Gastrocnemius medialis (tissue), 4 donors: Measurements from ENCODE around the gene CRKL. TPM values are rescaled to one million over a fixed set of nuclear protein-coding genes. Genes with fewer than 3 reads are reported as not detected.

Source experiments
- ATAC-seq, 2 donors: fragments of 150-250 bp; one replicate each; pipeline ENCODE4 v1.9.1; 2016
- DNase-seq, 2 donors: peaks; one replicate each; pipeline ENCODE4 v3.0.0-alpha.2; 2019
- H3K27ac ChIP-seq, 4 donors: fragments of 200-600 bp; sonication (generic); 1 replicate in 1 of 4; 2 replicates in 3 of 4; pipeline ENCODE4 v1.5.1; 2016 to 2018; ENCODE audit warnings: mild to moderate bottlenecking in 2 of 4, moderate library complexity in 1 of 4
- H3K27me3 ChIP-seq, 3 donors: fragments of 200-600 bp; sonication (generic) in 2 of 3; 1 replicate in 1 of 3; 2 replicates in 2 of 3; pipeline versions ENCODE4 v1.5.1 to v1.6.0; 2016 to 2019; ENCODE audit warnings: mild to moderate bottlenecking in 1 of 3, moderate library complexity in 1 of 3
- H3K36me3 ChIP-seq, 2 donors: fragments of 200-600 bp; sonication (generic) in 1 of 2; one replicate each; pipeline ENCODE4 v1.5.1; 2017 to 2018
- H3K4me1 ChIP-seq, 2 donors: fragments of 200-600 bp; sonication (generic) in 1 of 2; one replicate each; pipeline ENCODE4 v1.5.1; 2016 to 2017; ENCODE audit warnings: mild to moderate bottlenecking in 2 of 2
- H3K4me3 ChIP-seq, 4 donors: fragments of 200-600 bp; sonication (generic) in 3 of 4; 1 replicate in 1 of 4; 2 replicates in 3 of 4; pipeline ENCODE4 v1.5.1; 2016 to 2019; ENCODE audit warnings: mild to moderate bottlenecking in 2 of 4
- H3K9me3 ChIP-seq, 3 donors: fragments of 200-600 bp; sonication (generic) in 2 of 3; 1 replicate in 1 of 3; 2 replicates in 2 of 3; pipeline ENCODE4 v1.5.1; 2016 to 2019
- POLR2A ChIP-seq, 2 donors: fragments of 450-650 bp; IDR thresholded peaks; one replicate each; pipeline ENCODE4 v1.6.1; 2017; ENCODE audit warnings: antibody characterized with exemption in 2 of 2, mild to moderate bottlenecking in 2 of 2, moderate library complexity in 2 of 2
- in situ Hi-C, 4 donors: fragments of 200-750 bp; cut with MboI; loops; one replicate each; pipeline versions ENCODE4 v1.15.0 to v1.8.0; 2017; ENCODE audit warnings: low sequenced_read_pairs in 4 of 4
- intact Hi-C: fragments of 100-400 bp; cut with DNase I; formaldehyde crosslinking; loops from one replicate; pipeline ENCODE4 v1.15.1; 2023; ENCODE audit warnings: low total_unique reads
- total RNA-seq, 4 donors: library from RNA; depleted of rRNA; stranded (reverse); fragments of >200 nt; gene quantifications; one replicate each; pipeline versions ENCODE4 v1.1.0 to v1.2.3, GENCODE V29; 2016
- TF ChIP-seq, protein P1 (sequence below), 5 experiments: fragments of 450-650 bp in 3 of 5; fragments of 200-600 bp in 2 of 5; sonication (generic) in 2 of 5; IDR thresholded peaks in 4 of 5; conservative IDR thresholded peaks in 1 of 5; 1 replicate in 4 of 5; 2 replicates in 1 of 5; pipeline ENCODE4 v1.5.1; 2016 to 2019; ENCODE audit warnings: antibody characterized with exemption in 5 of 5, mild to moderate bottlenecking in 3 of 5, moderate library complexity in 3 of 5

CRKL gene
- total RNA-seq, 4 donors from 2014 or later, result 73.3 to 109 (median 84.7) TPM

DNA sequence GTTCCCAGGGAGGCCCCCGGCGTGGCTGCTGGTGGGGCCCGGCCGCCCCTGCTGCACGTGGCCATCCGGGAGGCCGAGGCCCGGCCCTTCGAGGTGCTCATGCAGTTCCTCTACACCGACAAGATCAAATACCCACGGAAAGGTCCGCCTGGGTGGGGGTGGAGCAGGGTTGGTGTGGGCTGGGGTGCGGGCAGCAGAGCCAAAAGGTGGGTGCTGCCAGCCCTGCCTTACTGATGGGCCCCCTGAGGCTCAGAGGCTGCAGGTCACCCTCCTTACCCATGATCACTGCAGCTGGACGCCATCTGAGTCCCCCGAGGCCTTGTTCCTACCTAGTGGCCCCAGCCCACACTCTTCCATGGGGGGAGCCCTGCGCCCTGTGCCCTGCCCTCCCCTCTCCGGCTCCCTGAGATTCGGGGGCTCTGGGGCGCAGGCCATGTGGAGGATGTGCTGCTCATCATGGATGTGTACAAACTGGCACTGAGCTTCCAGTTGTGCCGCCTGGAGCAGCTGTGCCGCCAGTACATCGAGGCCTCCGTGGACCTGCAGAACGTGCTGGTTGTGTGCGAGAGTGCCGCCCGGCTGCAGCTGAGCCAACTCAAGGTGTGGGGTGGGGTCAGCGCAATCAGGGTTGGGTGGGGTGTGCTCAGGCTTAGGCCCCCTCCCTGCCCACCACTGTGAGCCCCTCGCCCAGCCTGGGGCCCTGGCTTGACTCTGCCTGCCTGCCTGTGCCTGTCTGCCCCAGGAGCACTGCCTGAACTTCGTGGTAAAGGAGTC is 77.1 kb downstream of the CRKL start:
- intact Hi-C loops, result no loop called here
- H3K36me3 ChIP-seq, result peaks cover 0 to 73% of the 10 kb centered on the region in 2 donors
- ATAC-seq (no peak), DNase-seq (no peak)
- in situ Hi-C loops, result no loop called here
- no peak overlapping the region for H3K4me3 ChIP-seq
- no peaks in the 10 kb centered on the region for H3K4me1 ChIP-seq
- H3K27ac ChIP-seq, result no peak overlapping the region
- H3K9me3 ChIP-seq, result no peaks in the 10 kb centered on the region
- TF ChIP-seq, protein P1, sequence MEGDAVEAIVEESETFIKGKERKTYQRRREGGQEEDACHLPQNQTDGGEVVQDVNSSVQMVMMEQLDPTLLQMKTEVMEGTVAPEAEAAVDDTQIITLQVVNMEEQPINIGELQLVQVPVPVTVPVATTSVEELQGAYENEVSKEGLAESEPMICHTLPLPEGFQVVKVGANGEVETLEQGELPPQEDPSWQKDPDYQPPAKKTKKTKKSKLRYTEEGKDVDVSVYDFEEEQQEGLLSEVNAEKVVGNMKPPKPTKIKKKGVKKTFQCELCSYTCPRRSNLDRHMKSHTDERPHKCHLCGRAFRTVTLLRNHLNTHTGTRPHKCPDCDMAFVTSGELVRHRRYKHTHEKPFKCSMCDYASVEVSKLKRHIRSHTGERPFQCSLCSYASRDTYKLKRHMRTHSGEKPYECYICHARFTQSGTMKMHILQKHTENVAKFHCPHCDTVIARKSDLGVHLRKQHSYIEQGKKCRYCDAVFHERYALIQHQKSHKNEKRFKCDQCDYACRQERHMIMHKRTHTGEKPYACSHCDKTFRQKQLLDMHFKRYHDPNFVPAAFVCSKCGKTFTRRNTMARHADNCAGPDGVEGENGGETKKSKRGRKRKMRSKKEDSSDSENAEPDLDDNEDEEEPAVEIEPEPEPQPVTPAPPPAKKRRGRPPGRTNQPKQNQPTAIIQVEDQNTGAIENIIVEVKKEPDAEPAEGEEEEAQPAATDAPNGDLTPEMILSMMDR (IDR thresholded peaks at IDR 0.05 in 4 of 5, conservative IDR thresholded peaks at IDR 0.05 in 1 of 5), result no peak
- no peak for TF ChIP-seq POLR2A (IDR thresholded peaks at IDR 0.05)
- no peaks in the 10 kb centered on the region for H3K27me3 ChIP-seq

DNA sequence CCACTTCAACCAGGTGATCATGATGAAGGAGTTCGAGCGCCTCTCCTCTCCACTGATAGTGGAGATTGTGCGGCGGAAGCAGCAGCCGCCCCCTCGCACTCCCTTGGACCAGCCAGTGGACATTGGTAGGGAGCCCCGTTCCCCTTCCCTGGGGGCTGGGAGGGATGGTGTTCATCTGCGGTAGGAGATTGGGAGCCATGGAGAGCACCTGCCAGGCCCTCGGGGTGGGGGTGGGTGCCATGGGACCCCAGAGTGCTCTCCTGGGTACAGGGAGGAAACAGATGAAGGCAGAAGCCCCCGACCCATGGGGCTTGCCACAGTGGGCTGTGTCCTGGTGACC is 77.7 kb downstream of the CRKL start:
- DNase-seq, result no peak
- in situ Hi-C loops, result no loop called here
- no peak for TF ChIP-seq POLR2A (IDR thresholded peaks at IDR 0.05)
- TF ChIP-seq, protein P1 (IDR thresholded peaks at IDR 0.05 in 4 of 5, conservative IDR thresholded peaks at IDR 0.05 in 1 of 5), result no peak
- Histone ChIP-seq H3K9me3 (no peaks in the 10 kb centered on the region), H3K27me3 (no peaks in the 10 kb centered on the region), H3K36me3 (peaks cover 0 to 78% of the 10 kb centered on the region in 2 donors), H3K27ac (no peak overlapping the region), H3K4me1 (peaks cover 0 to 5% of the 10 kb centered on the region in 2 donors), H3K4me3 (no peak overlapping the region)
- ATAC-seq, result no peak
- intact Hi-C loops, result loop anchor here (5.0 kb wide), 1 partner anchor 33 kb away; no protein-coding TSS in a partner anchor

DNA sequence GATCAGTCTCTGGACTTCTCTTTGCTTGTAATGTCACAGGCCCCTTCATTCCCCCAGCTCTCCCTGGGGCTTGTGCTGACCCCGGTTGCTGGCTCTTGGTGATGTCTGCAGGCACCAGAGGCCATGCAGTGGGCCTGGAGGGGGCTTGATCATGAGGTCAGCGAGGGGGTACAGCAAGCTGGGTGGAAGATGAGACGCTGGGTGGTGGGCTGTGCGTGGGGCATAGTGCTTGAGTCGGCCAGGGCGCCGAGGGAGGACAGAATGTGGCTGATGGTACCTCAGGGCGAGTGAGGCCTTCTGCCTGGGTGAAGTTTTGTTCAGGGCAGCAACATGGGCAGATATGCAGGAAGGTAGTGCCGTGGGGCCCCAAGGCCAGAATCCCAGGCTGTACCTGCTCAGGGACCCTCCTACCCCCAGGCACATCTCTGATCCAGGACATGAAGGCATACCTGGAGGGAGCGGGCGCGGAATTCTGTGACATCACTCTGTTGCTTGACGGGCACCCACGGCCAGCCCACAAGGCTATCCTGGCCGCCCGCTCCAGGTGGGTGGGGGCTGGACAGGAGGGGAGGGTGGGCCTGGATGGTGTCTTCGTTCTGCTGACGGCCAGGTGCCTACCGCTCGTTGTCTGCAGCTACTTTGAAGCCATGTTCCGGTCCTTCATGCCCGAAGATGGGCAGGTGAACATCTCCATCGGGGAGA is 78.3 kb downstream of the CRKL start:
- TF ChIP-seq, protein P1 (IDR thresholded peaks at IDR 0.05 in 4 of 5, conservative IDR thresholded peaks at IDR 0.05 in 1 of 5), result no peak
- no peak for TF ChIP-seq POLR2A (IDR thresholded peaks at IDR 0.05)
- in situ Hi-C loops (no loop called here), intact Hi-C loops (loop anchor here (5.0 kb wide), 1 partner anchor 33 kb away; no protein-coding TSS in a partner anchor)
- peaks cover 2 to 11% of the 10 kb centered on the region in 2 donors for H3K4me1 ChIP-seq
- DNase-seq, result no peak
- H3K27me3 ChIP-seq, result no peaks in the 10 kb centered on the region
- H3K9me3 ChIP-seq, result no peaks in the 10 kb centered on the region
- H3K27ac ChIP-seq, result no peak overlapping the region
- H3K36me3 ChIP-seq, result peaks cover 0 to 78% of the 10 kb centered on the region in 2 donors
- H3K4me3 ChIP-seq, result no peak overlapping the region
- no peak for ATAC-seq

DNA sequence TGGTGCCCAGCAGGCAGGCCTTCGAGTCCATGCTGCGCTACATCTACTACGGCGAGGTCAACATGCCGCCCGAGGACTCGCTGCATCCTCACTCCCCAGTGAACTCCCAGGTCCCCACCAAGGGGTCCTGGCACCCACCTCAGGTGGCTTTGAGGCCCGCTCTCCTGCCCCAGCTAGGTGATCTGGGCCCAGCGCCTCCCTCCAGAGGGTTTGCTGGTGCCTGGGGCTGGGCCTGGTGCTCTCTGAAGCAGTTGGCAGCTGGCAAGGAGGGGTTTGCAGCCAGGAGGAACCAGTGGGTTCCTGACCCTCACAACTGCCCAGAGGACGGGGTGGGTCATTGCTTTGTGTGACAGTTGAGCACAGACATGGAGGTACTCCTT is 78.8 kb downstream of the CRKL start:
- Histone ChIP-seq H3K36me3 (peaks cover 0 to 73% of the 10 kb centered on the region in 2 donors), H3K27ac (no peak overlapping the region), H3K9me3 (no peaks in the 10 kb centered on the region), H3K27me3 (no peaks in the 10 kb centered on the region), H3K4me3 (no peak overlapping the region), H3K4me1 (peaks cover 7 to 17% of the 10 kb centered on the region in 2 donors)
- no peak for DNase-seq
- in situ Hi-C loops, result no loop called here
- TF ChIP-seq POLR2A (IDR thresholded peaks at IDR 0.05), result no peak
- TF ChIP-seq, protein P1 (IDR thresholded peaks at IDR 0.05 in 4 of 5, conservative IDR thresholded peaks at IDR 0.05 in 1 of 5), result no peak
- intact Hi-C loops, result loop anchor here (5.0 kb wide), 1 partner anchor 34 kb away; no protein-coding TSS in a partner anchor
- ATAC-seq, result no peak
